ENCODE data around the gene APOC4. TPM values are rescaled to one million over a fixed set of nuclear protein-coding genes. Genes with fewer than 3 reads are reported as not detected.

APOC4 gene
- total RNA-seq, 1 experiment from 2014 or later: not detected

- TF ChIP-seq AFF4 (CRISPR knock-in tag; IDR thresholded peaks at IDR 0.05; ENCODE audit: borderline replicate concordance) (no peak), JAZF1 (CRISPR knock-in tag; IDR thresholded peaks at IDR 0.05) (no peak), NR3C1 (CRISPR knock-in tag; conservative IDR thresholded peaks at IDR 0.05; ENCODE audit: low read depth) (no peak), SP1 (CRISPR knock-in tag; conservative IDR thresholded peaks at IDR 0.05) (peak; percentile 79), PRDM15 (CRISPR knock-in tag; IDR thresholded peaks at IDR 0.05) (no peak), EMX1 (CRISPR knock-in tag; IDR thresholded peaks at IDR 0.05) (no peak), AR (CRISPR knock-in tag; IDR thresholded peaks at IDR 0.05) (no peak), FOXP1 (CRISPR knock-in tag; IDR thresholded peaks at IDR 0.05; ENCODE audit: borderline replicate concordance) (peak; percentile 49; the same call in 1 of the 2 replicates), OVOL2 (CRISPR knock-in tag; IDR thresholded peaks at IDR 0.05; ENCODE audit: borderline replicate concordance) (no peak), ZNF416 (CRISPR knock-in tag; IDR thresholded peaks at IDR 0.05) (no peak), RELA (CRISPR knock-in tag; IDR thresholded peaks at IDR 0.05; ENCODE audit: borderline replicate concordance) (no peak), CREB1 (CRISPR knock-in tag; IDR thresholded peaks at IDR 0.05) (no peak), PRRX2 (CRISPR knock-in tag; IDR thresholded peaks at IDR 0.05) (no peak), ATF6 (CRISPR knock-in tag; IDR thresholded peaks at IDR 0.05) (no peak), PREB (CRISPR knock-in tag; IDR thresholded peaks at IDR 0.05; ENCODE audit: borderline replicate concordance) (no peak), ATF1 (CRISPR knock-in tag; IDR thresholded peaks at IDR 0.05) (no peak)
- TF ChIP-seq, protein P1, sequence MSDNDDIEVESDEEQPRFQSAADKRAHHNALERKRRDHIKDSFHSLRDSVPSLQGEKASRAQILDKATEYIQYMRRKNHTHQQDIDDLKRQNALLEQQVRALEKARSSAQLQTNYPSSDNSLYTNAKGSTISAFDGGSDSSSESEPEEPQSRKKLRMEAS (CRISPR knock-in tag; IDR thresholded peaks at IDR 0.05): peak; percentile 58
- TF ChIP-seq, protein P2, sequence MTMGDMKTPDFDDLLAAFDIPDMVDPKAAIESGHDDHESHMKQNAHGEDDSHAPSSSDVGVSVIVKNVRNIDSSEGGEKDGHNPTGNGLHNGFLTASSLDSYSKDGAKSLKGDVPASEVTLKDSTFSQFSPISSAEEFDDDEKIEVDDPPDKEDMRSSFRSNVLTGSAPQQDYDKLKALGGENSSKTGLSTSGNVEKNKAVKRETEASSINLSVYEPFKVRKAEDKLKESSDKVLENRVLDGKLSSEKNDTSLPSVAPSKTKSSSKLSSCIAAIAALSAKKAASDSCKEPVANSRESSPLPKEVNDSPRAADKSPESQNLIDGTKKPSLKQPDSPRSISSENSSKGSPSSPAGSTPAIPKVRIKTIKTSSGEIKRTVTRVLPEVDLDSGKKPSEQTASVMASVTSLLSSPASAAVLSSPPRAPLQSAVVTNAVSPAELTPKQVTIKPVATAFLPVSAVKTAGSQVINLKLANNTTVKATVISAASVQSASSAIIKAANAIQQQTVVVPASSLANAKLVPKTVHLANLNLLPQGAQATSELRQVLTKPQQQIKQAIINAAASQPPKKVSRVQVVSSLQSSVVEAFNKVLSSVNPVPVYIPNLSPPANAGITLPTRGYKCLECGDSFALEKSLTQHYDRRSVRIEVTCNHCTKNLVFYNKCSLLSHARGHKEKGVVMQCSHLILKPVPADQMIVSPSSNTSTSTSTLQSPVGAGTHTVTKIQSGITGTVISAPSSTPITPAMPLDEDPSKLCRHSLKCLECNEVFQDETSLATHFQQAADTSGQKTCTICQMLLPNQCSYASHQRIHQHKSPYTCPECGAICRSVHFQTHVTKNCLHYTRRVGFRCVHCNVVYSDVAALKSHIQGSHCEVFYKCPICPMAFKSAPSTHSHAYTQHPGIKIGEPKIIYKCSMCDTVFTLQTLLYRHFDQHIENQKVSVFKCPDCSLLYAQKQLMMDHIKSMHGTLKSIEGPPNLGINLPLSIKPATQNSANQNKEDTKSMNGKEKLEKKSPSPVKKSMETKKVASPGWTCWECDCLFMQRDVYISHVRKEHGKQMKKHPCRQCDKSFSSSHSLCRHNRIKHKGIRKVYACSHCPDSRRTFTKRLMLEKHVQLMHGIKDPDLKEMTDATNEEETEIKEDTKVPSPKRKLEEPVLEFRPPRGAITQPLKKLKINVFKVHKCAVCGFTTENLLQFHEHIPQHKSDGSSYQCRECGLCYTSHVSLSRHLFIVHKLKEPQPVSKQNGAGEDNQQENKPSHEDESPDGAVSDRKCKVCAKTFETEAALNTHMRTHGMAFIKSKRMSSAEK (CRISPR knock-in tag; IDR thresholded peaks at IDR 0.05; ENCODE audit: borderline replicate concordance): peak; percentile 68; the same call in 1 of the 2 replicates
Observed at GRCh38 chr19:44905437-44906160, 36.4 kb upstream of the APOC4 start, which contains the start of gene APOE (continued).
